Keratinocyte (primary cell): Measurements from ENCODE around the gene AOPEP. TPM values are rescaled to one million over a fixed set of nuclear protein-coding genes. Genes with fewer than 3 reads are reported as not detected.

Experiments used
- DNase-seq: peaks from one replicate; pipeline ENCODE4 v3.0.0-alpha.2; 2011; ENCODE audit warnings: low read depth, missing footprints, low spot score
- FAIRE-seq: peaks from 2 replicates; lab custom pipeline; 2011; peaks lifted over from hg19 to GRCh38; lab: Jason Lieb, UNC
- H2AFZ ChIP-seq: 2 replicates; pipeline ENCODE4 v1.6.0; 2012; ENCODE audit warnings: low read length, control low read depth, inconsistent platforms; ENCODE audit not compliant: control insufficient read depth
- H3K27ac ChIP-seq: 2 replicates; pipeline ENCODE4 v1.5.1; 2011; ENCODE audit warnings: low read length; ENCODE audit not compliant: control insufficient read depth, insufficient read depth
- H3K27me3 ChIP-seq: 3 replicates; pipeline ENCODE4 v1.6.0; 2011; ENCODE audit warnings: low read length; ENCODE audit not compliant: control insufficient read depth, insufficient read depth; ENCODE audit errors: extremely low read depth
- H3K36me3 ChIP-seq, 2 experiments: 2 replicates in 1 of 2; 3 replicates in 1 of 2; pipeline ENCODE4 v1.5.1; 2011; ENCODE audit warnings: low read length in 2 of 2, mild to moderate bottlenecking in 1 of 2; ENCODE audit not compliant: control insufficient read depth in 2 of 2, insufficient read depth in 2 of 2; ENCODE audit errors: extremely low read depth in 1 of 2
- H3K4me1 ChIP-seq: 3 replicates; pipeline ENCODE4 v1.5.1; 2011; ENCODE audit warnings: low read length; ENCODE audit not compliant: control insufficient read depth, insufficient read depth; ENCODE audit errors: extremely low read depth
- H3K4me2 ChIP-seq: 3 replicates; pipeline ENCODE4 v1.6.0; 2011; ENCODE audit warnings: low read depth, low read length; ENCODE audit not compliant: control insufficient read depth, insufficient read depth; ENCODE audit errors: extremely low read depth
- H3K4me3 ChIP-seq, 3 experiments: fragments of 200-600 bp in 1 of 3; sonication (generic) in 1 of 3; 2 replicates in 2 of 3; 3 replicates in 1 of 3; pipeline ENCODE4 v1.5.1; 2011 to 2016; ENCODE audit warnings: low read length in 3 of 3, mild to moderate bottlenecking in 3 of 3, control low read depth in 2 of 3, inconsistent platforms in 1 of 3, low read depth in 1 of 3, mixed read lengths in 1 of 3, mixed run types in 1 of 3, moderate library complexity in 1 of 3; ENCODE audit not compliant: control insufficient read depth in 2 of 3, insufficient read depth in 2 of 3; ENCODE audit errors: extremely low read depth in 1 of 3
- H3K79me2 ChIP-seq: 2 replicates; pipeline ENCODE4 v1.6.0; 2012; ENCODE audit warnings: low read length; ENCODE audit not compliant: control insufficient read depth, insufficient read depth
- H3K9ac ChIP-seq: 3 replicates; pipeline ENCODE4 v1.6.0; 2011; ENCODE audit warnings: low read length; ENCODE audit not compliant: control insufficient read depth, insufficient read depth; ENCODE audit errors: extremely low read depth
- H3K9me1 ChIP-seq: 3 replicates; pipeline ENCODE4 v1.6.0; 2011; ENCODE audit warnings: low read length; ENCODE audit not compliant: control insufficient read depth, insufficient read depth; ENCODE audit errors: extremely low read depth
- H3K9me3 ChIP-seq: 2 replicates; pipeline ENCODE4 v1.5.1; 2012; ENCODE audit warnings: low read depth, low read length; ENCODE audit not compliant: control insufficient read depth
- H4K20me1 ChIP-seq: 3 replicates; pipeline ENCODE4 v1.6.0; 2011; ENCODE audit warnings: low read length; ENCODE audit not compliant: control insufficient read depth, insufficient read depth; ENCODE audit errors: extremely low read depth
- EZH2 ChIP-seq: IDR thresholded peaks from one replicate; pipeline ENCODE4 v1.6.1; 2012; ENCODE audit warnings: inconsistent platforms, mild to moderate bottlenecking, low read length, moderate library complexity
- dilution Hi-C: fragments of 300-500 bp; cut with MboI; formaldehyde crosslinking; loops from one replicate; pipeline ENCODE4 v1.7.0; 2020; ENCODE audit warnings: low sequenced_read_pairs; ENCODE audit not compliant: extremely low pct_ligation_motif_present
- polyA plus RNA-seq, 5 experiments: library from polyadenylated mRNA; depleted of rRNA in 3 of 5; stranded (reverse) in 3 of 5; stranded (forward) in 1 of 5; unstranded in 1 of 5; fragments of >200 nt; gene quantifications; 1 replicate in 1 of 5; 2 replicates in 3 of 5; 3 replicates in 1 of 5; pipeline versions ENCODE4 v1.2.1 to v1.2.3, GENCODE V29; 2011 to 2012; ENCODE audit warnings: missing spikeins in 2 of 5, low read depth in 1 of 5, low replicate concordance in 1 of 5
- TF ChIP-seq, protein P1 (sequence below), 3 experiments: IDR thresholded peaks in 1 of 3; conservative IDR thresholded peaks in 1 of 3; optimal IDR thresholded peaks in 1 of 3; 2 replicates in 2 of 3; 3 replicates in 1 of 3; pipeline versions ENCODE3 to v1.5.1; 2011; ENCODE audit warnings: low read length in 3 of 3, mild to moderate bottlenecking in 3 of 3, moderate library complexity in 2 of 3, control low read depth in 1 of 3, inconsistent platforms in 1 of 3; ENCODE audit not compliant: insufficient read depth in 2 of 3; ENCODE audit errors: extremely low read depth in 1 of 3

The AOPEP gene
- polyA plus RNA-seq, 1 donor (not counting 4 experiments of a cell fraction or from before 2014, with no cell fraction given), result 27.0 TPM

- H3K9ac ChIP-seq, result no peak overlapping the region
- TF ChIP-seq, protein P1, sequence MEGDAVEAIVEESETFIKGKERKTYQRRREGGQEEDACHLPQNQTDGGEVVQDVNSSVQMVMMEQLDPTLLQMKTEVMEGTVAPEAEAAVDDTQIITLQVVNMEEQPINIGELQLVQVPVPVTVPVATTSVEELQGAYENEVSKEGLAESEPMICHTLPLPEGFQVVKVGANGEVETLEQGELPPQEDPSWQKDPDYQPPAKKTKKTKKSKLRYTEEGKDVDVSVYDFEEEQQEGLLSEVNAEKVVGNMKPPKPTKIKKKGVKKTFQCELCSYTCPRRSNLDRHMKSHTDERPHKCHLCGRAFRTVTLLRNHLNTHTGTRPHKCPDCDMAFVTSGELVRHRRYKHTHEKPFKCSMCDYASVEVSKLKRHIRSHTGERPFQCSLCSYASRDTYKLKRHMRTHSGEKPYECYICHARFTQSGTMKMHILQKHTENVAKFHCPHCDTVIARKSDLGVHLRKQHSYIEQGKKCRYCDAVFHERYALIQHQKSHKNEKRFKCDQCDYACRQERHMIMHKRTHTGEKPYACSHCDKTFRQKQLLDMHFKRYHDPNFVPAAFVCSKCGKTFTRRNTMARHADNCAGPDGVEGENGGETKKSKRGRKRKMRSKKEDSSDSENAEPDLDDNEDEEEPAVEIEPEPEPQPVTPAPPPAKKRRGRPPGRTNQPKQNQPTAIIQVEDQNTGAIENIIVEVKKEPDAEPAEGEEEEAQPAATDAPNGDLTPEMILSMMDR (optimal IDR thresholded peaks at IDR 0.05 in 1 of 3, IDR thresholded peaks at IDR 0.05 in 1 of 3, conservative IDR thresholded peaks at IDR 0.05 in 1 of 3; ENCODE audit: extremely low read depth in 1 of 3, insufficient read depth in 2 of 3, low read length in 3 of 3), result no peak
These were observed 352.0 kb downstream of the AOPEP start for GRCh38 chr9:95078511-95078910.

GRCh38 chr9:95078939-95079338, 352.4 kb downstream of the AOPEP start:
- Histone ChIP-seq H3K9me1 (no peaks in the 10 kb centered on the region), H3K4me2 (no peak overlapping the region), H4K20me1 (no peaks in the 10 kb centered on the region), H3K4me3 (no peak overlapping the region), H3K27ac (no peak overlapping the region), H3K9me3 (no peaks in the 10 kb centered on the region), H3K27me3 (no peaks in the 10 kb centered on the region), H2AFZ (no peak overlapping the region), H3K79me2 (peaks cover 57% of the 10 kb centered on the region), H3K36me3 (peaks cover 43 to 56% of the 10 kb centered on the region in 2 experiments), H3K4me1 (no peaks in the 10 kb centered on the region), H3K9ac (no peak overlapping the region)
- dilution Hi-C loops, result no loop called here
- no peak for FAIRE-seq
- no peak for TF ChIP-seq EZH2
- TF ChIP-seq, protein P1 (optimal IDR thresholded peaks at IDR 0.05 in 1 of 3, IDR thresholded peaks at IDR 0.05 in 1 of 3, conservative IDR thresholded peaks at IDR 0.05 in 1 of 3; ENCODE audit: extremely low read depth in 1 of 3, insufficient read depth in 2 of 3, low read length in 3 of 3), result no peak
- DNase-seq, result no peak

More at GRCh38 chr9:95078511-95078910, 352.0 kb downstream of the AOPEP start:
- H4K20me1 ChIP-seq, result no peaks in the 10 kb centered on the region
- dilution Hi-C loops, result no loop called here
- no peak overlapping the region for H3K4me3 ChIP-seq
- peaks cover 45 to 56% of the 10 kb centered on the region in 2 experiments for H3K36me3 ChIP-seq
- no peak overlapping the region for H2AFZ ChIP-seq
- no peak overlapping the region for H3K4me2 ChIP-seq
- no peak overlapping the region for H3K27ac ChIP-seq
- no peaks in the 10 kb centered on the region for H3K27me3 ChIP-seq
- no peaks in the 10 kb centered on the region for H3K9me3 ChIP-seq
- DNase-seq (no peak), FAIRE-seq (no peak)
- H3K79me2 ChIP-seq, result peaks cover 60% of the 10 kb centered on the region
- no peaks in the 10 kb centered on the region for H3K9me1 ChIP-seq
- no peaks in the 10 kb centered on the region for H3K4me1 ChIP-seq
